PC-3 (cell line): Measurements from ENCODE around the gene ZNF469.

Experiments
- CTCF ChIP-seq: fragments of 300-600 bp; sonication (generic); conservative IDR thresholded peaks from 2 replicates; pipeline ENCODE4 v1.5.1; 2017; ENCODE audit warnings: antibody characterized with exemption, low read depth, mild to moderate bottlenecking, low read length
- EZH2phosphoT487 ChIP-seq: fragments of 300-600 bp; sonication (generic); IDR thresholded peaks from 2 replicates; pipeline ENCODE4 v1.6.1; 2018; ENCODE audit warnings: mild to moderate bottlenecking, antibody characterized with exemption, low read length, borderline replicate concordance

GRCh38 chr16:88366032-88366703, 16.6 kb upstream of the ZNF469 start:
- TF ChIP-seq EZH2phosphoT487 (no peak), CTCF (no peak)
